ENCODE measurements around the gene ARHGAP15.

Gene ARHGAP15

DNA sequence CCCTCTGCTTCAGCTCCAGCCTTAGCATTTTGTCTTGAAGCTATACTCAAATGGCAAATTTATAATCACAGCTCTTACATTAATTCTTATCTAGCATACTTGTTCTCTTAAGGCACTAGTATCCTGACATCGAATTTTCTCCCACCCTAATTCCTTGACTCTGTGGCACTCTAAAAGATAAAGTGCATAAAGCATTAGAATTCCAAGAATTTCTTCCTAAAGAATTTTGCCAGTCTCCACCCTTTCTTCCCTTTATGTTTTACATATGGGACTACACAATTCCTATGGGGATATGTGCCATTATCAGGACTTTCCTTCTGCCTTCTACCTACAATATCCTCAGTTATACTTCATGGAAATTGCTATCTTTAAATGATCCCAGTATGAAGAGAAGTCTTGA lies 560.3 kb downstream of the ARHGAP15 start:
- DNase-seq (ENCODE audit: low spot score): no peak

DNA sequence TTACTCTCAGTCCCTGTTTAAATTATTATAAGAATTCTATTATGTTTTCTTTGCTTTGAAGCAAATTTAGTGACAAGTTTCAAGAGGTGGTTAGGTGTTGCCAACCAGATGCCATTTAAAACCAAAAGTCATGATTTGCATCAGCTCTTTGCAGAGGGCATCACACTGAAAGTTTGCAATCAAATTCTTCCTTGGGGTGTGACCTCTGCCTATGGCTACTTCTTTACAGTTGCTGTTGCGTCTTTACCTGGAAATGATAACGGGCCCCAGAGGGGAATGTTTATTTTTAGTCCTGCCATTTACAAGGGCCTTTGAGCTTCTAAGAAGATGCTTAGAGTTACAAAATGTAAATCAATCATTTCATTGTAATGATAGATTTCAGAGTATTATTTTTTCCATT lies 561.0 kb downstream of the ARHGAP15 start:
- no peak for DNase-seq (ENCODE audit: low spot score)

DNA sequence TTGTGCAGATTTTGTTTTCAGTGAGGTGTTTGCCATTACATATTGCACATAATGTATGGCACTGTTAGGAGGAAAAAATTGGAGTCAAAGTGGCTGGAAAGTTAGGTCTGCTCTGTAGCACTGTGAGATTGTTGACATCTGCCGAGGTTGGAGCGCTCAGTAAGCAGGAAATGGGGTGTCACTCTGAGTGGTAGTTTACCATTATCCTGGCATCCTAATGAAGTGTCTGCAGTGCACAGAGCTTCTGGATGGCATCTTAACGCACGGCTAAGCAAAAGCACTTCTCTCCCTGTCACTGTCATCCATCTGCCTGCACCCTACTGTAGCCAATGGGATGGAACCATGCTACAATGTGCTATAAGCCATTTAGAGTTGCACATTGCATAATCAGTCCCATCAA lies 561.9 kb downstream of the ARHGAP15 start:
- no peak for DNase-seq (ENCODE audit: low spot score)

DNA sequence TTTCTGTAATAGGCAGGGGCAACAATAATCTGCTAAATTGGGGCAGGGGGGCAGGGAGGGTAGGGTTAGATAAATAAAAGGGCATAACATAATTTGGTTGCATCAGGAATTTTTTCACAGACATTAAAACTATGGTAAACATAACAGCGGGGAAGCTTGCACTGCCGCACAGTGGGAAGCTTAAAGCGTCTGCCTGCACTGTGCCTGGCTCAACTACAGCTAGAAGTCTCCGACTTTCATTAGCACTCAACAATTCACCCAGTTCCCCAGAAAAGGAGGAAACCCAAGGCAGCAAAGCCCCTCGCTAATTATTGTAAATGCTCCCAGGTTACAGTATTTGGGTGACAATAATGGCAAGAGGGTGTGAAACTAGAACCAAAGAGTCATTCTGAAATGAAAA lies 562.9 kb downstream of the ARHGAP15 start:
- DNase-seq (ENCODE audit: low spot score): no peak

DNA sequence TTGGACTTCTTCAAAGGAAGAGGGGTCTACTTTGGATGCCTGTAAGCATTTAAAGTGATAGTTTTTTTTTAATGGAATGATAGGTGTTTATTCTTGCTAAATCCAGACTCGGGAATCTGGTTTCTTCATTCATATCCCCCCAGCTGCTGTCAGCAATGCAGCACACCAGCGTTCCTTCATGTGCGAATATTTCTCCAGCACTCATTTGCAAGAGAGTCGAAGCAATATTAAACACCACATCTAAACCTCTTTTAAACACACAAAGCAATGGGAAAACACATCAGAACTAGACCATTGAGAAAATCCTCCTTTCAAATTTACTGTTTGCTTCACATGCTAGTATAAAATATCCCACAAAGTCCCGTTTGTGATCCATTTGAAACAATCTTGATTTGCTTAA lies 563.7 kb downstream of the ARHGAP15 start:
- no peak for DNase-seq (ENCODE audit: low spot score)

DNA sequence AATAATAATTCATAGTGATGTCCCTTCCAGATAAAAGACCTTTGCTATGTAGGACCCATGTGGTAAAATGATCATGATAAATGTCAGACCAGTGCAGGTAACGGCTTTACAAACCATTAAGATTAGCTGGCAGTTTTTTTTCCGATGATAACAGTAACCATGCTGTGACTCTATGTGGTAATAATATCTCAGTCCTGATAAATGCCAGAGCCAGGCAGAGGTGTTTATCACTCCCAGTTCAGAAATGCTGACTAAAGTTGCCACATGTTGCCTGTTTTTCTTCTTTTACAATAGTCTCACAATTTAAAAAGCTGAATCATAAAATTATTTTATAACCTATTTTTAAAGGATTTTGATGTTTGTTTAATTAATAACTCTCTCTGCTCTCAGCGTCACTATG lies 565.1 kb downstream of the ARHGAP15 start:
- no peak for DNase-seq (ENCODE audit: low spot score)

DNA sequence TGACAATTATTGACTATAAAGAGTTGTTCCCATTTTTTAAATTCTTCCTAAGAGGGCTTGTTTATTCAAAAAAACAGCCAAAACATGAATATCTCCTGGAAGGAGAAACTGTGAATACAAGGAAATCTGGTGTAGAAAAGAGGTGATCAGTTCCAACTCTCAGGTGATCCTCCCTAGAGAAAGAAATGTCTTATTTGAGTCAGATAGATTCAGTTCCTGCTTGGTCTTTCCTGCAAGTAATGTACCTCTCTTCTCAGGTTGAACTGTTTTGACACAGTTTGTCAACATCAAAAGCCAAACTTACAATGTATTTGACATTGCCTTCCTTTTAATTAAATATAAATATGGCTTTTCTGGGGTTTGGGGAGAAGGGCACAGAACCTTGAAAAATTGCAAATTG lies 567.4 kb downstream of the ARHGAP15 start:
- DNase-seq (ENCODE audit: low spot score): no peak

DNA sequence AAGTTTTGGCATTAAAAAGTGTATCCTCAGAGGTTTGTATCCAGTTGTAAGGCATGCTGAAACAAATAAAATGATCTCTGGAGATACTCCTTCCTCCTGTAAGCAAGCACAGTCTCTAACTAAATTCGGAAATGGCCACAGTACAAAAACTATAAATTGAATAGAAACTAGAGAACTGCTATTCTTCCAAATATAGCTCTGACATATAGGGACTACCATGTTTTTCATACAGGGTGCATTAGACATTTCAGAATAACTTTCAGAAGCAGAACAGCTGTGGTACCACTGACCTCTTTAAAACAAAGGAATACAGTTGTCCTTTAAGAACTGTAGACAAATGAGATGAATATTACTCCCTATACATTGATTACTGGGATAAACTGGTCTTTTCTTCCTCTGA lies 568.5 kb downstream of the ARHGAP15 start:
- DNase-seq (ENCODE audit: low spot score): no peak

DNA sequence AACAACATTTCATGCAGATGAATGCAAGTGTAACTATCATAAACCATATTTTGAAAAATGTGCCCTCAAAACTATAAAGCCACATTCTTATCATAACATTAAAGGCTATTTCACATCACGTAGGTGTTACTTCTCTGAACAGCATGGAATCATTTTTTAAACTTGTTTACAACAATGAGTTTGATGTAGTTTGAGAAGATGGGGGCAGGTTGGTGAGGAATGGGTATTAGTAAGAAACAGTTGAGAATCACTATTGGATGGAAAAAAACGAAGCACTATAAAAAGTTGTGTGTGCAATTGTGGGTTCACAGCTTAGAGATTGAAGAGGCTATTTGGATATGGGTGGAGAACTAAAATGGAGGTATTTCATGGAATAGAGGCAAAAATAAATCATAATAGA lies 569.1 kb downstream of the ARHGAP15 start:
- DNase-seq (ENCODE audit: low spot score): no peak

DNA sequence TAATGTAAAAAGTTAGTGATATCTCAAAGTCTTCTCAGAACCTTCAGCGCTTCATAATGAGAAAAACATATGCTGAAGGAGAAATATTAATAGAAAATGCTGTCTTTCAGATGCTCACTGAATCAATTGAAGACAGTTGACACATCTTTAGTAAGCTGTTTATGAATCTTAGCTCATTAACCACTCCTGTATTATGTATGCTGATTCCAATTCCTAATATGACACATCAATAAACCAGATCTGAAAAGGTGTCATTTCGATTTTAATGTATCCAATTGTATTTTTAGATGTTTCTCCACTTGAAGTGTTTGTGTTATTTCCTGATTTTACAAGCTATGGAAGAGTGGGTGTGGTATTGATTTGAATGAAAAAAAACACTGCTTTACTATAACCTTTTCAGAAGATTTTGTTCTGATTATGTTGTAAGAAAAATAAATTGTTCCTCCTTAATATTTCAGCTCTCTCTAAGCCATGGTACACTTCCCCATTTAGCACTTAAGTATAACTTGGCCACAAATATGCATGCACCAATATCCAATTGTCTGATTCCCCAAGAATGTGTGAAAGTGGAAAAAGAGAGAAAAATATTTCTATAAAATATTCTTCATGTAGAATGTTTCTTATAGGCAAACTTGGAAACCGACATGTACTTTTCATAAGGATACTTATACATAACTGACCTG lies 569.8 kb downstream of the ARHGAP15 start:
- DNase-seq (ENCODE audit: low spot score): no peak

DNA sequence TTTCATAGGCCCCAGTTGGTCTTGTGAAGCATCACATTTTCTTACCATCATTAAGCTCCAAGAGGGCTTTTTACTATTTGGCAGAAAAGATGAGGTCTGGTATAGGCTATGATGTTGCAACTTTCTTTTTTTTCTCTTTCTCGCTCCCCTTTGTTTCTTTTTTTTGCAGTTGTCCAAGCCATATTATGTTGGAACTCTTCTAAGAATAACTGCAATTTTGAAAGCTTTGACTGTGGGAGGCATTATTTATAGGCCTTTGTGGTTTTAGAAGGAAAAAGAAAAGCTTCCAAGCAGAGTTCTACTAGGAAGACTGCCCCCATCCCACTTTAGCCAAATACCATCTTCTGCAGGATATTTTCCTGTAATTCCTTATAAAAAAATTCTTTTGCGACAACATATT lies 571.6 kb downstream of the ARHGAP15 start:
- no peak for DNase-seq (ENCODE audit: low spot score)

DNA sequence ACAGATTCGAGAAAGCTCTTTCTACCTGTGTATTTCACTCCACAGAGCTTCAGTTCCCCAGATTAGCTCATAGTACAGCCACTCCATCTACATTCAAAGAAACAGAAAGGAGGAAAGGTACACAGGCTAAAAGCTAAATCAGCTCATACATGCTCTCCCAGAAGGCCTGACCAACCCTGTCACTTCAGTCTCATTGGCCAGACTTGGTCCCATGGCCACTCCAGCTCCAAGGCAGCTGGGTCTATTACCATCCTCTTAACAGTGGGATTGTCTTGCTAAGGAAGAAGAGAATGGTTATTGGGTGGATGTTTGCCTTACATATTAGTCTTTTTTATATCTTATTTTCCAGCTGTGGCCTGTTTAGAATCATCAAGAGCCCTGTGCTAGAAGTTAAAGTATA lies 572.6 kb downstream of the ARHGAP15 start:
- no peak for DNase-seq (ENCODE audit: low spot score)

DNA sequence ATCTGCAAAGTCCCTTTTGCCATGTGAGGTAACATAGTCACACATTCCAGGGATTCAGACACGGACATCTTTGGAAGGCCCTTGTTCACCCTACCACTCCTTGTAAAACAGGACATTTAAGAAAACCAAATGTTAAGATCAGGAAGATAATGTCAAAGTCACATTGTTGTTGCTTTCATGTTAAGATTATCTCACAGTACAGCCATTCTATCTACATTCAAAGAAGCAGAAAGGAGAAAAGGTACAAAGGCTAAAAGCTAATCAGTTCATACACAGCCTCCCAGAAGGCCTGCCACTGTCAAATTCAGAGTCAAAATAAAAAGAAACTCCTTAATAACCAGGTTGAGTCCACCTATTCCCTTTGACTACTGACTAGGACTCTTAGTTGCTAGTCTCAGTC lies 573.7 kb downstream of the ARHGAP15 start:
- no peak for DNase-seq (ENCODE audit: low spot score)

DNA sequence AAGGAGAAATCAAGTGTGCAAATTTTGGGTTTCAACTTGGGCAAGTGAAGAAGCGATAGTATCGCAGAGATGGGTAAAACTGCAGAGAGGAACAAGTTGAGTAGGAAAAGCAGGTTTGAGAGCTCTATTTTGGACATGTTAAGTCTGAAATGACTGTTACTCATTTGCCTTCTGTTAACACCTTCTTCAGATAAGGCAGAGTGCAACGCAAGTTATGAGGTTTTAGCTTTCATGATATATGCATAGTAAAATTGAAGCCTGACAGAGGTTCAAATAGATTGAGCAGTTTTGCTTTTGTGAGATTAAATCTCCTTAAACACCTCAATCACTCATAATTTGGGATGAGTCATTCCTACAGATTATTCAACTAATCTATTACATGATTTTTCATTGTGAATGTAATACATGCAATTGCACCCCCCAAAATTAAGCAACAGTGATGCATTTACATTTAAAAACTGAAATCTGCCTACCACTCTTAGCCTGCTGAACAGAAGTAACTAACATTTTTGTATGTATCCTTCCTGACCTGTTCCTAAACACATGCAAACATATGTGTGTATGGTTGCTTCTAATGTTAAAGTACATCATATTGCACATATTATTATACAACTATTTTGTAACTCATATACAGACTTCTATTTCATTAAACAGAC lies 575.4 kb downstream of the ARHGAP15 start:
- DNase-seq (ENCODE audit: low spot score): no peak

DNA sequence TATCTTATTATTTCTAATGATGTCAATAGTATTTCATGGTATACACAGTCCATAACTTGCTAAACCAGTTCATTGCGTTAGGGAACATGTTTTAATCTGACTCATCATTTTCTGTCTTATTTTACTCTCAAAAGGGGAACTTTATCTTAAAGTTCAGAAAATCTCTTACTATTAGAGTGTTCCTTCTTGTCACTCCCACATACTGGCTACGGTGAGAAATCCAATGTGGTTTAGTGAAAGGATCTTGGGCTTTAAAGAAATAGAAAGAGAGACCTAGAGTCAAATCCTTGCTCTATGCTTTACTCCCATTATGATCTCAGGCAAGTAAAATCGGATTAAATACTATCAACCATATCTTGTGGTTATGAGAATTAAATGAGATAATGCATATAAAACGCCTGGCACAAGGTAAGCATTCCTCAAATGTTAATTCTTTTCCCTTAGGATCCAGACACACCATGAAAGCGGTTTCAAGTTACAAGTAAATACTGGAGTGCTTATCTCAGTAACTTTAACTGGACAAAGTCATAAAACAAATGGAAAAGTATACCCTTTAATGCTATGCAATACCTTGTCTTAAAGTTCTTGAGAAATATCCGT lies 576.0 kb downstream of the ARHGAP15 start:
- no peak for DNase-seq (ENCODE audit: low spot score)

DNA sequence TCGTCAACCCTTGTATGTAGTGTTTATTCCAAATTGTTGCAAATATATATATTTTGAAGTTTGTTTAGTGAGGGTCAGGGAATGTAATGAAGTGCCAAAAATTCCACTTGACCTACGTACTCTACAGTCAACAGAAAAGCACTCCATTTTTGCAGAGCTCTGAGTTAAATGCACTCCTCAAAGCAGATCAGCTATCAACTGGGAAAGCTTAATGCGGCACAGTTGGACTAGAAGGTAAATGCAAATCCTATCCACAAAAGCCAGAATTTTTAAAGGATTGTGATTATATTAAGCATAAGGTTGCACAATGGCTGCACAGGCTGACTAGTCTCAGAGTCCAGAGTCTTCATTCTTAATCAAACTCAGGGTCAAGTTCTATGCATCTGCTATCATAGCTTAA lies 577.1 kb downstream of the ARHGAP15 start:
- no peak for DNase-seq (ENCODE audit: low spot score)

DNA sequence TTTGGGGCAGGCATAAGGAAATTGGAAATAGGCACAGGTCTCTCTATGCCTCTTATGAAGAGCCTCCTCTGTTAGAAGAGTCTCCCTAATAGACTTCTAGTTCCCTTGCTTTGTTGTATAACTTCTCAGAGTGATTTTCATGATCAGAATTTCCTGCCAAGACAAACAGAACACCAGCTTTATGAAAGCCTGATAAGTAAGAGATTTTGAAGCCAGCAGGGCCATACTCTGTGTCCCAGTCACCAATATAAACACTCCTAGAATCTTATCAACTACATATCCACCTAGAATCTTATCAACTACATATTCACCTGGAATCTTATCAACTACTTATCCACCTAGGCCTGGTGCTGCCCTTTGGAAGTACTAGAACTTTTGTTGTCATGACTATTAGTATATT lies 579.5 kb downstream of the ARHGAP15 start:
- DNase-seq (ENCODE audit: low spot score): no peak

DNA sequence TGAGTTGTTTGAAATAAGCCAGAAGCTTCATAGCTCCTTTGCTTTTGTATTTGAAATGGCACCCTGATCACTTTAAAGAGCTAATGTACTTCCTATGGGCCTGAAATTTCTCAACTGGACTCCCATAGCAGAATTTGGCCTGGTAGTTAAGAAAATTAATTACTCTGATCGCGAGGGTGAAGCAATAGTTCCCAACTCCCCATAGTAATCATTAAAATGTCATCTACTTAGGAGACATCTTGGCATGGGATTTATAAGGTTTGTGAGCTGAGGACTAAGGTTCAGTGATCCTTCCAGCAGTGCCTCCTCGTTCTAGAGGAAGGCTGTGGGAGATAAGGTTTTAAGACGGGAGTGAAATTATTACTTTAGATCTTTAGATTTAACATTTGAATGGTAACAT lies 581.0 kb downstream of the ARHGAP15 start:
- DNase-seq (ENCODE audit: low spot score): no peak

DNA sequence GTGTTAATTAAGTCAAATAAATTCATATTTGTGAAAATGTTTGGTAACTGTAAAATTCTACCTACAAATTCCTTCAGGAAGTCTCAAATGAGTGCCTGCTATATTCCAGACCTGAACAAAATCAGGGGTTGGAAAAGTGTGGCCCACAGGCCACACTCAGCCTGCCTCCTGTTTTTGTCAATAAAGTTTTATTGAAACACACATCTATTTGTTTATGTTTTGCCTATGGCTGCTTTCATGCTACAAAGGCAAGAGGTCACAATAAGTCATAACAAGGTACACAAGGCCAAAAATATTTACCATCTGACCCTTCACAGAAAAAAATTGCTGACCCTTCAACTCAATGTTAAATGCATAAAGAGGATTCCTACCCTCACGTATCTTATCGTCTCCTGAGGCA lies 581.7 kb downstream of the ARHGAP15 start:
- no peak for DNase-seq (ENCODE audit: low spot score)

DNA sequence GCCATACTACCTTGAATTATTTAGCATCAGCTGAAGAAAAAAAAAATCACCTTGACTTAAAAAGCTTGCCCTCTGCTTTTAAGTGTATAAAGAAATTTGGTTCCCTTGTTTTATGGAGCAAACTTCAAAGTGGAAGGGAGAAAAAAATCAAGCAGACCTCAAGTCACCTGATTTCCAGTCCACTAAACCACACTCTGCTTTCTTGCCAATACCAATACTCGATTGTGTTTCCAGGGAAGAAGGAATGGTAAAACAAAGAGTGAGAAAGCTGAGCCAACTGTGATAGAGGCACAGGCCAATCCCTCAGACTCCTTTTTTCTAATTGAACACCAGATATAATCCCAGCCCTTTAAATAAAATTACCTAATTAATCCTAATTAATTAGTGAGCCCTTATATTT lies 587.3 kb downstream of the ARHGAP15 start:
- DNase-seq (ENCODE audit: low spot score): no peak

DNA sequence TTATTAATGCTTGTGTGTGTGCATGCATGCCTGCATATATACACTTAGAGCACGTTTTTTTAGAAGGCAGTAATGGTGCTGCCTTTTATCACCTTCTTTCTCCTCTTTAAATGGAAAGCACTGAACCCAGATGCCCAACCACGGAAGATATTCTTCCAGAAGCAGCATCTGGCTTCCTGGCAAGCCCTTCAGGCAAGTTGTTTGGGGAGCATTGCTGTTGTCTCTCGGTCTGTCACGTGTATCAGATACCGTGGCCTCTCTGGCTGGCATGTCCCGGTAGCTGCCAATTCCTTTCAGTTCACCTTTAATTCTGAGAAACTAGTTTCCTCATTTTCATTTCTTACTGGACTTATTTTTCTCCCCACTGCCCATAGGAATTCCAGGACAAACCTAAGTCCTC lies 587.8 kb downstream of the ARHGAP15 start:
- DNase-seq (ENCODE audit: low spot score): no peak

DNA sequence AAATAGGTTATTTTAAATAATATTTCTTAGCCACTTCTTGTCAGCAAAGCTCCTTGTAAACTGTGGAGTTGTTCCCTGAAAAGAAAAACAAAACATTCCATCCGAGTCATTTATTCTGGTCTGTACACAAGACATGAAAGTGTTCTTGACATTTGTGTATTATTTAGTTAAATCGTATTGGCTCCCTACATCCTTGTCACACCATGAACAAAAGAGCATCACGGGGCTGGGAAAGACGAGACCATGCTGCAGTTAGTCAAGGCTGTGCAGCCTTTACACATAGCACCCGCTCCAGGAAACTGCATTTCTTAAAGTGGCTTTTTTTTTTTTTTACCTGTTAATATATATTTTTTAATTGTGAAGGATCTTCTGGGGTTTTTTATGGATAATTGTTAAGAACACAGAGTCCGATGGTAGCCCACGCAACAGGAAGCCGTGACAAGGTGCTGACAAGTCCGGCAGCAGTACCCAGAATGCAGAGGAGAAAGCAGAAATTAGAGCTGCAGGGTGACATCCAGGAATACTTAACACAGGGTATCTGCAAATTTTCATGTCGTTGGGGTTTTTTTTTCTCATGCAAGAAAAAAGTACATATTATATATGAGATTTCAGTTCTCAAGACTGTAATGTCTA lies 588.4 kb downstream of the ARHGAP15 start:
- no peak for DNase-seq (ENCODE audit: low spot score)

DNA sequence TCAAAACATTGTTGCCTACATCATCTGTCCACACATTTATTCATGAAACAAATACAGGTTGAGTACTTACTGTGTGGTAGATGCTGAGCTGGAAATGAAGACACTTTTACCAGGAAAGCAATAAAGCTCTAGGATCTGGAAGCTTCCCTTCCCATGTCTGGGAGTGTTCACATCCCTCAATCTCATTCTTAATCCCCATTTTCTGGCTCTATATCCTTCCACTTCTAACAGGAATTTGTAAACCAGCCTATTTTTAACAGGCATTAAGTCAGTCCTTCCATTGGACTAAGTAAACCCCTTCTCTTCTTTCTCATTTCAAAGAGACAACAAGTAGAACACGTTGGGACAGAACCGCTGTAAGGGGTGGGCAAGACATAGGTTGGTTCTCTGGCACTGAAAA lies 589.5 kb downstream of the ARHGAP15 start:
- DNase-seq (ENCODE audit: low spot score): no peak

All from germinal center (tissue), 1 donor.